A549 (cell line): ENCODE results near the gene TMEM129.

Experiments used
- BCL3 ChIP-seq: fragments of >200 bp; sonication (Bioruptor Twin); formaldehyde crosslinking; IDR thresholded peaks from 3 replicates; pipeline ENCODE4 v1.6.1; 2016
- CTCF ChIP-seq: fragments of >200 bp; sonication (Bioruptor Twin); formaldehyde crosslinking; IDR thresholded peaks from 3 replicates; pipeline ENCODE4 v1.5.1; 2016
- EHMT2 ChIP-seq: fragments of 200-600 bp; sonication (generic); IDR thresholded peaks from 2 replicates; pipeline ENCODE4 v1.6.1; 2016; ENCODE audit warnings: antibody characterized with exemption, low read depth, mild to moderate bottlenecking, moderate library complexity
- MYC ChIP-seq: IDR thresholded peaks from 2 replicates; pipeline ENCODE4 v1.6.1; 2012; ENCODE audit warnings: mild to moderate bottlenecking, inconsistent platforms, low read length, improper control_type of control experiment, borderline replicate concordance
- POLR2A ChIP-seq: IDR thresholded peaks from 2 replicates; pipeline ENCODE4 v1.6.1; 2012; ENCODE audit warnings: mild to moderate bottlenecking, low read length
- RAD21 ChIP-seq, 2 experiments: fragments of >200 bp in 1 of 2; sonication (Bioruptor Twin) in 1 of 2; formaldehyde crosslinking in 1 of 2; IDR thresholded peaks in 1 of 2; conservative IDR thresholded peaks in 1 of 2; 2 replicates in 1 of 2; 3 replicates in 1 of 2; pipeline ENCODE4 v1.6.1; 2012 to 2018; ENCODE audit warnings: inconsistent platforms in 1 of 2
- SMC3 ChIP-seq: fragments of >200 bp; sonication (Bioruptor Twin); formaldehyde crosslinking; IDR thresholded peaks from 3 replicates; pipeline ENCODE4 v1.6.1; 2018; ENCODE audit warnings: inconsistent platforms
- SREBF2 ChIP-seq: fragments of 450-650 bp; IDR thresholded peaks from 2 replicates; pipeline ENCODE4 v1.6.1; 2014; ENCODE audit warnings: mild to moderate bottlenecking, moderate library complexity
- TFCP2L1 ChIP-seq: fragments of 250-450 bp; sonication (Bioruptor Pico); IDR thresholded peaks from 2 replicates; pipeline ENCODE4 v1.5.0; 2021; ENCODE audit warnings: mild to moderate bottlenecking

- TF ChIP-seq POLR2A (no peak), MYC (no peak), SMC3 (no peak), SREBF2 (no peak), CTCF (no peak), RAD21 (conservative IDR thresholded peaks at IDR 0.05 in 1 of 2, IDR thresholded peaks at IDR 0.05 in 1 of 2) (no peak), EHMT2 (no peak), BCL3 (no peak), TFCP2L1 (CRISPR knock-in tag) (no peak)
These were observed 4.4 kb upstream of the TMEM129 start for GRCh38 chr4:1725521-1725920.
